Hindlimb muscle (tissue), 1 donor: ENCODE measurements around the gene DNMT3A. TPM values are rescaled to one million over a fixed set of nuclear protein-coding genes. Genes with fewer than 3 reads are reported as not detected.
"Not testable (repeated sequence)": the region's sequence is repeated elsewhere in the genome, so short reads cannot be mapped to it uniquely, and the experiment has no call there.

Source experiments
- DNase-seq: peaks from one replicate; pipeline ENCODE4 v3.0.0-alpha.2; 2013
- polyA plus RNA-seq: library from polyadenylated mRNA; unstranded; fragments of 120-200 nt; gene quantifications from one replicate; pipeline ENCODE4 v1.2.1, GENCODE V29; 2013; ENCODE audit not compliant: insufficient read length

Gene DNMT3A
- polyA plus RNA-seq, 1 donor = 69.9 TPM

GRCh38 chr2:25280051-25280687 is 61.6 kb downstream of the DNMT3A start:
- DNase-seq = no peak

- DNase-seq = no peak
Observed at GRCh38 chr2:25279091-25279651, 62.6 kb downstream of the DNMT3A start.

- DNase-seq = peak; percentile 77
Observed at GRCh38 chr2:25276569-25277465, 64.9 kb downstream of the DNMT3A start.

GRCh38 chr2:25275575-25275965 is 66.2 kb downstream of the DNMT3A start:
- DNase-seq = no peak

- peak; percentile 70 for DNase-seq
Observed at GRCh38 chr2:25274868-25275574, 66.7 kb downstream of the DNMT3A start.

- DNase-seq = no peak
Observed at GRCh38 chr2:25273985-25274535, 67.7 kb downstream of the DNMT3A start.

GRCh38 chr2:25272705-25273104 is 69.0 kb downstream of the DNMT3A start:
- DNase-seq = not testable (repeated sequence)

GRCh38 chr2:25270061-25270460 is 71.7 kb downstream of the DNMT3A start:
- DNase-seq = no peak

- DNase-seq = no peak
Observed at GRCh38 chr2:25269233-25269632, 72.5 kb downstream of the DNMT3A start.

- DNase-seq = no peak
Observed at GRCh38 chr2:25268139-25268538, 73.6 kb downstream of the DNMT3A start.

- DNase-seq = no peak
Observed at GRCh38 chr2:25266399-25266798, 75.3 kb downstream of the DNMT3A start.

- no peak for DNase-seq
Observed at GRCh38 chr2:25265802-25266201, 75.9 kb downstream of the DNMT3A start.

- DNase-seq = no peak
Observed at GRCh38 chr2:25265001-25265400, 76.7 kb downstream of the DNMT3A start.

GRCh38 chr2:25262288-25262687 is 79.4 kb downstream of the DNMT3A start:
- no peak for DNase-seq

GRCh38 chr2:25259737-25260124 is 82.0 kb downstream of the DNMT3A start:
- DNase-seq = no peak

GRCh38 chr2:25258847-25259736 is 82.6 kb downstream of the DNMT3A start:
- no peak for DNase-seq

GRCh38 chr2:25257931-25258846 is 83.5 kb downstream of the DNMT3A start:
- no peak for DNase-seq

- no peak for DNase-seq
Observed at GRCh38 chr2:25257032-25257552, 84.6 kb downstream of the DNMT3A start.

GRCh38 chr2:25256488-25256875 is 85.2 kb downstream of the DNMT3A start:
- DNase-seq = no peak
